Measurements from ENCODE around the gene DOC2B.

DOC2B gene

GRCh38 chr17:181245-182049 is at the start of gene DOC2B:
Gene DOC2B, minus strand, starts transcription at chr17:181650. Its CDS starts 171 bp downstream, at chr17:181479.
- H3K4me3 ChIP-seq (ENCODE audit: low read length) = no peak within 1 kb of the TSS
- peak; percentile 24 for DNase-seq (ENCODE audit: low read depth)
- TF ChIP-seq, protein P1, sequence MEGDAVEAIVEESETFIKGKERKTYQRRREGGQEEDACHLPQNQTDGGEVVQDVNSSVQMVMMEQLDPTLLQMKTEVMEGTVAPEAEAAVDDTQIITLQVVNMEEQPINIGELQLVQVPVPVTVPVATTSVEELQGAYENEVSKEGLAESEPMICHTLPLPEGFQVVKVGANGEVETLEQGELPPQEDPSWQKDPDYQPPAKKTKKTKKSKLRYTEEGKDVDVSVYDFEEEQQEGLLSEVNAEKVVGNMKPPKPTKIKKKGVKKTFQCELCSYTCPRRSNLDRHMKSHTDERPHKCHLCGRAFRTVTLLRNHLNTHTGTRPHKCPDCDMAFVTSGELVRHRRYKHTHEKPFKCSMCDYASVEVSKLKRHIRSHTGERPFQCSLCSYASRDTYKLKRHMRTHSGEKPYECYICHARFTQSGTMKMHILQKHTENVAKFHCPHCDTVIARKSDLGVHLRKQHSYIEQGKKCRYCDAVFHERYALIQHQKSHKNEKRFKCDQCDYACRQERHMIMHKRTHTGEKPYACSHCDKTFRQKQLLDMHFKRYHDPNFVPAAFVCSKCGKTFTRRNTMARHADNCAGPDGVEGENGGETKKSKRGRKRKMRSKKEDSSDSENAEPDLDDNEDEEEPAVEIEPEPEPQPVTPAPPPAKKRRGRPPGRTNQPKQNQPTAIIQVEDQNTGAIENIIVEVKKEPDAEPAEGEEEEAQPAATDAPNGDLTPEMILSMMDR (IDR thresholded peaks at IDR 0.05; ENCODE audit: insufficient read depth, low read depth, low read length, missing control alignments) = no peak

DNA sequence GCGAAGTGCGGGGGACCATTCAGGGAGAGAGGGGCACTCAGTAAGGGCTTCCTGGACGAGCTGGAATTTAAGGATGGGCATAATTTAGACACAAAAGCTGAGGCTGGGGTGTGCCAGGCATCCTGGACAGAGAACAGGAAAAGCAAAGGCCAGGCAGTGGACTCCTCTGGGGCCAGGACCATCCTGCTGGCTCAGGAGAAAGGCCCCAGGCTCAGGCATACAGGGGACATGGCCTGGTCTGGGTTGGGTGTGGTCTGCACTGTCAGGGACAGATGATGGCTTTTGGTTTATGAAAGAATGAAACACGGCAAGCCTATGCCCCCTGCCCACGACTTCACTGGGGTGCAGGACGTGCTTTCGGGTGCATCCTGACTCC is 48.9 kb upstream of the DOC2B start:
- no peak for DNase-seq (ENCODE audit: low read depth)
- TF ChIP-seq, protein P1 (IDR thresholded peaks at IDR 0.05; ENCODE audit: insufficient read depth, low read depth, low read length, missing control alignments) = no peak
- H3K4me3 ChIP-seq (ENCODE audit: low read length) = no peak overlapping the region

DNA sequence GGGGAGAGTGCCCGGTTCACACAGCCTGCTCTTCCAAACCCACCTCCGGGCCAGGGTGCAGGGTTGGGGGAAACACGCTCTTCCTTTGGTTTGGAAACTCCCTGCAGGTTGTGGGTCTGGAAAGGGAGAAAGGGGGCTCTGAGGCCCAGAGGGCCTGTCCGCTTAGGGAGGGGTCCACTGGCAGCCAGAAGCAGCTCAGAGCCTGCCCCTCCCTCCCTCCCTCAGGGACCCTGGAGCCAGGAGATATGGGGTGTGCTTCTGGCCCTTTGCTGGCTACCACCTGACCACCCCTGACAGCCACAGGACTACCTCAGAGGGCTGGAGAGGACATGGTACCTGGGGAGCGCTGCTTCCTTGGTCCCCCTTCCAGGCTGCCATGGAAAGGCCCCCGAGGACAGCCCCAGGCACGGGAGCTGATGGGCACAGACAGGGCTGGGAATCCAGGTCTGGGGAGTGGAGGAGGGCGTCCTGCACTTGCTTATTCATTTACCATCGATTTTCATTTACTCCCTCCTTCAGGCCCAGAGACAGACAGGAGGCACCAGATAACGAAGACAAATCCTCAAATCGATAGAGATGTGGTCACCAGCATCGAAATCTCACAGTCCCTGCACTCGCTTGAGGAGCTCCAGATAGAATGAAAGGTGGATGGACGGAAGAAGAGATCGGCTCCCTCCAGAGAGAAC is 48.4 kb upstream of the DOC2B start:
- no peak overlapping the region for H3K4me3 ChIP-seq (ENCODE audit: low read length)
- TF ChIP-seq, protein P1 (IDR thresholded peaks at IDR 0.05; ENCODE audit: insufficient read depth, low read depth, low read length, missing control alignments) = no peak
- DNase-seq (ENCODE audit: low read depth) = no peak

- H3K4me3 ChIP-seq (ENCODE audit: low read length) = no peak overlapping the region
- no peak for DNase-seq (ENCODE audit: low read depth)
- TF ChIP-seq, protein P1 (IDR thresholded peaks at IDR 0.05; ENCODE audit: insufficient read depth, low read depth, low read length, missing control alignments) = no peak
These were observed 47.7 kb upstream of the DOC2B start for GRCh38 chr17:228951-229708.

DNA sequence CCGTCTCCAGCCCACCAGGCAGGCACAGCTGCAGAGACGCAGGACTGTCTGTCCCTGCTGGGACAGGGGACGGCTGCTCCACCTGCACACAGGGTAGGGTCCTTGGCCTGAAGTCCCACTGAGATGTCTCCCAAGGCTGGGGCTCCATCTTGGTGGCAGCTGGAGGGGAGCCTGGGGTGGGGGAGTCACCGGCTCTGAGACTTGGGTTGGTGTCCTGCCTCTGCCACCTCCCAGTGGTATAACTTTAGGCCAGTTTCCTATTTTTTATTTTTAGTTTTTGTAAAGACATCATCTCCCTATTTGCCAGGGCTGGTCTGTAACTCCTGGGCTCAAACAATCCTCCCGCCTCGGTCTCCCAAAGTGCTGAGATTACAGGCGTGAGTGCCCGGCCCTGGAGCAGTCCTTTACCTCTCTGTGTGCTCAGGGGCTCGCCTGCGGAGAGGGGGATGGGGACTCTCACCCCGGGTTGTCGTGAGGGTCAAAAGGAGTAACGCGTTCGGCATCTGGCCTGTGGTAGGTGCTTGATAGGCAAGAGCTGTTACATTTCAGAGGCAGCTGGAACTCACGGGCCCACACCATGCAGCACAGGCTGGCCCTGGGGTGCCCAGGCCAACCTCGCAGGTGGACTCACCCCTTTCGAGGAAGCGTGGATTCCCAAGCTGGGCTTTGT is 46.6 kb upstream of the DOC2B start:
- TF ChIP-seq, protein P1 (IDR thresholded peaks at IDR 0.05; ENCODE audit: insufficient read depth, low read depth, low read length, missing control alignments) = no peak
- no peak for DNase-seq (ENCODE audit: low read depth)
- no peak overlapping the region for H3K4me3 ChIP-seq (ENCODE audit: low read length)

DNA sequence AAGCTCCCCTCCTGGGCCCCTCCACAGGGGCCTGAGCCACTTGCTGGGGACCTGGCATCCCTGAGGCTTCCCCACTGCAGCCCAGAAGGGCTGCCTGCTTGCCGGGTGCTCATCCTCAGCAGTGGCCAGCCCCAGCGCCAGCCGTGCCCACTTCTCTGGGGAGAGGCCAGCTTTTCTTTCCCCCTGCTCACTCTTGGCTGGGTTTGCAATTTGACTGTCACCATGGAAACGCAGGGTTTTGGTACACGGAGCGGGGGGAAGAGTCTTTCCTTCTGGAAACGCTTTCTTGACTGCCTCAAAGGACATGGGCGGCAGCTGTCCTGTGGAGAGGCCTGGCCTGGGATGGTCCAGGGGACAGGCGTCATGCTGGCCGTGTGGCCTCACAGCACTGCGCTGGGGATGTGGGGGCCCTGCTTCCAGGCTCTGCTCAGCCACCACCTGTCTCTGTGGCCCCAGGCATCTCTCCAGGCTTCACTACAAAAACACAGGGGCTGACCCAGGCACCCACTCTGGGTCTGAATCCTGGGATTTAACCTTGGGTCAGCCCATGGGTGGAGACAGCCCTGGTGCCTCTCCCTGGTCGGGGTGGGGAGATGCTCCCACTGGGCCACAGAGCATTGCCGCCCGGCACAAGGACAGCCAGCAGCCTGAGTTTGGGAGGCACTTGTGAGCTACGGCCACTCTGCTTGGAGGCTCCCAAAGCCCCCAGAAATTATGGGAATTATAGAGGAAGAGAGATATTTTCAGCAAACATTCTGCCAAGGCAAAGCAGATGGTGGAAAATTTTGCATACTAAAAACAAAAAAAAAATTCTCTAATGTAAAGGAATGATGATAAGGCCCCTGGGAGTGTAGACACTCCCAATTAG is 45.9 kb upstream of the DOC2B start:
- no peak overlapping the region for H3K4me3 ChIP-seq (ENCODE audit: low read length)
- DNase-seq (ENCODE audit: low read depth) = no peak
- TF ChIP-seq, protein P1 (IDR thresholded peaks at IDR 0.05; ENCODE audit: insufficient read depth, low read depth, low read length, missing control alignments) = no peak

All from epithelial cell of esophagus (primary cell).